ENCODE data around the gene CORT.
A peak's percentile ranks its signal among the peaks of the same experiment; 100 is the strongest.
"Not testable (repeated sequence)": the region's sequence is repeated elsewhere in the genome, so short reads cannot be mapped to it uniquely, and the experiment has no call there.

The CORT gene

GRCh38 chr1:10437052-10437451 is 12.8 kb upstream of the CORT start:
- no peak for DNase-seq (ENCODE audit: low read depth in 1 of 2, low spot score in 1 of 2)

DNA sequence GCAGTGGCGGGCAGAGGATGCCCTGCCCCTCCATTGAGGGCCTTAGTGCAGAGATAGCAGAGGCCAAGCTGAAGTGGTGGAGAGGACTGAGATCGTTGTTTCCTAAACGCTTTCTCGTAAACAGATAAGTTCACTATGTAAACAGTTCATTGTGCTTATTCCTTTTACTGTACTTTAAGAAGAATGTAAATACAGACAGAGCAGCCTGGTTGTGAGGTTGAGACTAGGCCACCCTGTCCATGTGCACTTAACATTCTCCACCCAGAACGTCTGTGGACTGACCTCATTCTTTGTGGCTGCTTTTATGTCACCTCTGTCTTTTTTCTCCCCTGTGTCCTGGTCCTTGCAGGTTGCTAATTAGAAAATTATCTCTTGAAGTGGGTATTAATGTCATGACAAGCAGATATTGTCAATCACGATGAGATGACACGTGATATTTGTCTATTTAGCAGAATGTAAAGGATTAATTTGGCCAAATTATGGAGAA is 11.1 kb upstream of the CORT start:
- DNase-seq (ENCODE audit: low read depth in 1 of 2, low spot score in 1 of 2), result no peak

GRCh38 chr1:10440305-10440704 is 9.5 kb upstream of the CORT start:
- no peak for DNase-seq (ENCODE audit: low read depth in 1 of 2, low spot score in 1 of 2)

DNA sequence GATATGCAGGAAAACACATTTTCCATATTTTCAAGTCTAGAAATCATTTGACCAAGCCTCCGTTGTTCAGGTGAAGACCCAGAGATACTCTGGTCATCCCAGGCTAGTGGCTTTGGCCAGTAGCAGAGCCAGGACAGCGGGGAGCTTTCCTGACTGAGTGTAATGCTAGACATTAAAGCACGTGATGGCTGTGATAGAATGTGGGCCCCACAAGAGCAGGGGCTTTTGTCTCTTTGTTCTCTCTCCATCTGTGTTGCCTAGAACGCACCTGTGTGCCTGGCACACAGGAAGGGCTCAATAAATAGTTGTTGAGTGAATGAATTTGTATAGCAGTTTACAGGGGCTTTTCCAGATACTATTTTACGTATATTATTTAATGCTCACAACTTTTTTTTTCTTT is 9.0 kb upstream of the CORT start:
- no peak for DNase-seq (ENCODE audit: low read depth in 1 of 2, low spot score in 1 of 2)

DNA sequence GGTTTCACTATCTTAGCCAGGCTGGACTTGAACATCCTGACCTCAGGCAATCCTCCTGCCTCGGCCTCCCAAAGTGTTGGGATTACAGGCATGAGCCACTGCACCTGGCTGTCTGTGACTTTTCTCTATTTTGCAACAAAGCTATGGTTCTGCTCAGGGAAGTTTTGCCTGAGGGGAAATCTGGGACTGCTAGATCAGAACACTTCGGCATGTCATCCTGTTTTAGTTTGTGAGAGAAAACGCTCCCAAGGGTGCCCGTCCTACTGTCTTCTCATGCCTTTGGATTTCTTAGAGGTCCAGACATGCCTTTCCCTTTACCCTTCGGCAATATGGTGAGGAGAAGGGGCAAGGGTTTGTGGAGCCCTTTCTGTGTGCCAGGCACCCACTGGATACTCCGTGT is 5.6 kb upstream of the CORT start:
- no peak for DNase-seq (ENCODE audit: low read depth in 1 of 2, low spot score in 1 of 2)

DNA sequence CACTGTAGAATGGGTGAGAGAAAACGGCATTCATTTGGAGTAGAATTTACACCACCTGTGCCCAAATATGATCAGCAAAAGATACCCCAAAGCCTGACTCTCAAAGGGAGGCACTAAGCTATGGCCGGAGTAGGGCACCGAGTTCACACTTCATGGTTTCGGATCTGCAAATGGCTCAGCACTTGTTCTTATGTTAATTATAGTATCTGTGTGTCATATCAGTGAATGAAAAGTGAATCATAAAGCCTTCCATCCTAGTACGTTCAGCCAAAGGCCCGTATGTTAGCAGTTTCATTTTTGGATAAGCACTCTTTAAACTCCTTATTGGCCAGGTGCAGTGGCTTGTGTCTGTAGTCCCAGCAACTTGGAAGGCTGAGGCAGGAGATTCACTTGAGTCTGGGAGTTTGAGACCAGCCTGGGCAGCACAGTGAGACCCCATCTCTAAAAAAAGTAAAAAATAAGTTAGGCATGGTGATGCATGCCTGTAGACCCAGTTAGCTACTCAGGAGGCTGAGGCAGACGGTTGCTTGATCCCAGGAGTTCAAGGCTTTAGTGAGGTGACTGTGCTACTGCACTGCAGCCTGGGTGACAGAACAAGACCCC is 4.9 kb upstream of the CORT start:
- DNase-seq (ENCODE audit: low read depth in 1 of 2, low spot score in 1 of 2), result no peak

DNA sequence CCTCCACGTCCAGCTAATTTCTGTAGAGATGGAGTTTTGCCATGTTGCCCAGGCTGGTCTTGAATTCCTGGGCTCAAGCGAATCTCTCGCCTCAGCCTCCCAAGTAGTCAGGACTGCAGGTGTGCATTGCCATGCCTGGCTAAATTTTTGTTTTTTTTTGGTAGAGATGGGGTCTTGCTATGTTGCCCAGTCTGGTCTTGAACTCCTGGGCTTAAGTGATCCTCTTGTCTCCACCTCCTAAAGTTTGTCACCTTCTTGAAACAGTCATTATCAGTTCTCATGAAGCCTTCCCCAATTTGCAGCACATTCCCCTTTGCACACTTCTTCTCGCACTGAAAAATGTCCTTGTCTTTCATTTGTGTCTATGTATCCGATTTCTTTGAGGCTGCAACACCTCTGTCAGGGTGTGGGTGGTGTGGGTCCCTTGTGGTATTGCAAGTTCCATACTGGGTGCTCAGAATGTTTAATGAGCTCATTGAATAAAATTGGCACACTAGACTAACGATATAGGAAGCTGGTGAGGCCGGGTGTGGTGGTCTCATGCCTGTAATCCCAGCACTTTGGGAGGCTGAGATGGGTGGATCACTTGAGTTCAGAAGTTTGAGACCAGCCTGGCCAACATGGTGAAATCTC is 2.9 kb upstream of the CORT start:
- no peak for DNase-seq (ENCODE audit: low read depth in 1 of 2, low spot score in 1 of 2)

DNA sequence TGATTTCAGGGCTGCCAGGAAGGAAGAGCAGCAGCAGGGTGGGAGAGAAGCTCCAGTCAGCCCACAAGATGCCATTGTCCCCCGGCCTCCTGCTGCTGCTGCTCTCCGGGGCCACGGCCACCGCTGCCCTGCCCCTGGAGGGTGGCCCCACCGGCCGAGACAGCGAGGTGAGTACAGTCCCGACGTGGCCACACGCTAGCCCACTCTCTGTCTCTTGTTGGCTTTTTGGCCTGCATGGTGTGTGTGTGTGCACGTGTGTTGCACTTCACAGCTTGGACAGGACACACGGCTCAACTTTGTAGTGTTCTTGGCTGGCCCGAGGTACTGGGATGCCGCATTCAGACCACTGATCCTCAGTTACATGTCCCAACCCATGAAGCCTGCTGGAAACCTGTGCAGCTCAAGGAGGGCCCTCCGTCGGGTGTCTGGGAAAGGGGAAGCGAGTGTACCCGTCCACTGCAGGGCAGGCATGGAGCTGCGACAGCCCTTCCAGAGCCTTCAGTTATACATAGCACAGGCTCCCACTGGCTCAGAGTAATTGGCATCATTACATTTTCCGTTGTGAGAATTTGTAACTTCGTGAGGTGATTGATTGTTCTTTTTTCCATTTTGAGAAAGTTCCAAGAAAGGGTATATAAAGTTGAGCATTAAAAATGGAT is 454 bp downstream of the CORT start:
- DNase-seq (ENCODE audit: low read depth in 1 of 2, low spot score in 1 of 2), result no peak

DNA sequence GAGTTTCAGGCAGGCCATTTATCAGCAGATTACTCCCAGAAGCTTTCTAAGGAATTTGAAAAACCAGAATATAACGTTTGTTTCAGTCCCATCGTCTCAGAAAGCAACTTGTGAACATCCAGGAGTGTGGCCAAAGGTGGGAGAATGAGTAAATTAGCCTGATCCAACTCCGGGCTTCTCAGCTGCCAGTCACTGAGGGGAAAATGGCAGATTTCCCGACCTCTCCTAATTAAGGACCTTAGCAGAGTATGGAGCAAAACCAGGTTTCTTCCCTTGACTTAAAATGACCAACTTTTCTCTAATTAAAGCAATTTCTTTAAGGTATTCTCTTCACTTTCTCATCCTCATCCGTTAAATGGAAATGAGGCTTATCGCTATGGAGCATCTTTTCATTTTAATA is 1.0 kb downstream of the CORT start:
- DNase-seq (ENCODE audit: low read depth in 1 of 2, low spot score in 1 of 2), result no peak

GRCh38 chr1:10451287-10451686 is 1.5 kb downstream of the CORT start:
- DNase-seq (ENCODE audit: low read depth in 1 of 2, low spot score in 1 of 2), result no peak

DNA sequence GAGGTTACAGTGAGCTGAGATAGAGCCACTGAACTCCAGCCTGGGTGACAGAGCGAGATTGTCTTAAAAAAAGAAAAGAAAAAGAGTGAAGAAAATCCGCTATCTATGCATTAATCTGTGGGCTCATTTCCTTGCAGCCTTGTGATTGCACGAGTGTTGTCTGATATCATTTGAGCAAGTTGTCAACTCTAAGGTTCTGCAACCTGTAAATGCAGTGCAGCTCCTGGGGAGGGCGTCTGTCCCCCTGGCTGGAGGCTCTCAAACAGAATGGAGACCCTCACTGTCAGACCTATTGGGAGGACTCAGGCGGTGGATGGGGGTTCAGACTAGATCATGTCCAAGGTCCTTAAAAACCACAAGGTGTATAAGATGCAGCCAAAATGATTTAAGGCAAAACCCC is 6.2 kb downstream of the CORT start:
- DNase-seq (ENCODE audit: low read depth in 1 of 2, low spot score in 1 of 2), result no peak

DNA sequence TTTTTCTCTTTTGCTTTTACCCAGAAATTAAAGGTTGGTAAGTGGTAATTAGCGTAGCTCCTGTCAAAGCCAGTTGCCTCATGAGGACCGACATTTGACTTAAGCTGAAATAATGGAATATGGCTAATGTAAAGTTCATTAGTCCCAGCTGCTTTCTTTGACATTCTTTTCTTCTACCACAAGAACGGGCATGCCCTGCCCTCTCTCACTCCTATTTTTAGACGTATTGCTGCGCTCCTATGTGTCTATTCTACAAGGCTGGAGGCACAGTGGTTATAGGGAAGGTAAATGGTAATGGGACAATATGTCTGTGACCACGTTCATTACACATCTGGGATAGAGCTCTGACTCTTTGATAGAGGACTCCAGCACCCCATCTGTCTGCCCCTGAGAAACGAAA is 6.8 kb downstream of the CORT start:
- no peak for DNase-seq (ENCODE audit: low read depth in 1 of 2, low spot score in 1 of 2)

DNA sequence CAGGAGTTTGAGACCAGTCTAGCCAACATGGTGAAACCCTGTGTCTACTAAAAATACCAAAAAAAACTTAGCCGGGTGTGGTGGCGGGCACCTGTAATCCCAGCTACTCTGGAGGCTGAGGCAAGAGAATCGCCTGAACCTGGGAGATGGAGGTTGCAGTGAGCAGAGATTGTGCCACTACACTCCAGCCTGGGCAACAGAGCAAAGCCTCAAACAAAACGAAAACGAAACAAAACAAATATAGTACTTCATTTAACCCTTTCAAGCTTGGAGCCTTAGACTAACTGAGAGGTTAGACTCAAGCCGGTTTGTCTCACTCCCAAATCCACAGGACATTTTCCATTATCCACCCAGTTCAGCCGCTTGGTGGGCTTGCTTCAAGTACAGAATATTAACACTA is 7.6 kb downstream of the CORT start:
- not testable (repeated sequence) for DNase-seq (ENCODE audit: low read depth in 1 of 2, low spot score in 1 of 2)

- no peak for DNase-seq (ENCODE audit: low read depth in 1 of 2, low spot score in 1 of 2)
Observed at GRCh38 chr1:10457875-10458274, 8.0 kb downstream of the CORT start.

- no peak for DNase-seq (ENCODE audit: low read depth in 1 of 2, low spot score in 1 of 2)
Observed at GRCh38 chr1:10459184-10459583, 9.4 kb downstream of the CORT start.

- DNase-seq (ENCODE audit: low read depth in 1 of 2, low spot score in 1 of 2), result no peak
Observed at GRCh38 chr1:10467078-10467477, 17.2 kb downstream of the CORT start.

DNA sequence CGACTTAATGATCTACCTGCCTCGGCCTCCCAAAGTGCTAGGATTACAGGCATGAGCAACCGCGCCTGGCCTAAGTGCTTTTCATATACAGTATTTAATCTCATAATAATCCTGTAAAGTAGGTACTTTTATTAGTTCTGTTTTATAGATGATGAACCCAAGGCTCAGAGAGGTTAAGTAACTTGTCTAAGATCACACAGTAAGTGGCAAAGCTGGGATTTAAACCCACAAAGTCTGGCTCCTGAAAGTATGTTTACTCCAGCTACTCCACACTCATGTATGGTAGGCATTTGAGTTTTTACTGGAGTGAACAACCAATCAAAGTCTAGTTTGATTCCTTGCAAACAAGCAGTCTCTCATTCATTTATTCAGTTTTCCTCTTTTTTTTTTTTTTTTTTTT is 20.2 kb downstream of the CORT start:
- DNase-seq (ENCODE audit: low read depth in 1 of 2, low spot score in 1 of 2), result no peak

- DNase-seq (ENCODE audit: low read depth in 1 of 2, low spot score in 1 of 2), result no peak
Observed at GRCh38 chr1:10471411-10472219, 21.8 kb downstream of the CORT start.

DNA sequence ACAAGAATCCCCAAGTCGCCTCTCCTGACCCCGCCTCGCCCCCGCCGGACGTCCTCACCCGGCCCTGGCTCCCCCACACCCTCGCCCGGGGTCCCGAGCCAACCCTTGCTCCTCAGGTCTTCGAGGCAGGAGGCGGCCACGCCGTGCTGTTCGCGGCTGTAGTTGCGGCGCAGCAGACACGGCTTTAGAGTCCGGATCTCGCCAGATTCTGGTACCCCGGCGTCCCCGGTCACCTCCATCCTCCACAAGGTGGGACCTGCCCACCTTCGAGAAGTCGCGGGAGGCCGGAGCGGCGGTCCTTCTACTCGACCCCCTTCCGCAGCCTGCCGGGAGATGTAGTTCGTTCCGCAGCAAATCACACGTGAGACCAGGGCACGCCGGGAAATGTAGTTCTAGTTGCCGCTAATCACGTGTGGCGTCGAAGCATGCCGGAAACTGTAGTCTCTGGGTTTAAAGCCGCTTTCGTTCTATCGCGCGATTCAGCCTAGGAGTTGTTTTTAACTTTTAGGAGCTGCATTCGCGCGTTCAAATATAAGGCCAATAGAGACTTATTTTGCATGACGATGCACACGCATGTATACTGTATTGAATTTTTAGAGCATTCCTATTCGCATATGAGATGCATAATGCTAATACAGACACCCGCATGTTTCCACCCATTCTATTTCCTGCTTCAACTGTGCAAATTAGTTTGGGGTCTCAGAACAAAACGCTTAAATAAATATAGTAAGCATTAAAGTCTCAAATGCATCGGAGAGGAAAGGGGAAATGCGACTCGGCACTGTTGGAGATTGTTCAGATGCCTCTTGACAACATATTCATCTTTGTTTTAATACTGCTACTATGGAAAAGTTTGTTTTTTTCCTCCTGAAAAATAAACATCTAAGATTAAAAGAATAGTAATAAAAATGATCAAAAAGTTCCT is 22.7 kb downstream of the CORT start, which contains the start of gene DFFA:
Gene DFFA (minus strand): TSS at position 310 of the 925 bp plus-strand sequence. CDS start 71 bp downstream, at position 239.
- DNase-seq (ENCODE audit: low read depth in 1 of 2, low spot score in 1 of 2), result peak; percentile 70 to 75

- DNase-seq (ENCODE audit: low read depth in 1 of 2, low spot score in 1 of 2), result no peak
Observed at GRCh38 chr1:10473145-10473765, 23.4 kb downstream of the CORT start.

Measured in stimulated activated CD4-positive, alpha-beta T cell treated with anti-CD3 and anti-CD28 coated beads, Interleukin-15, amount 100 ng/mL, for 1 hour (primary cell).